ENCODE results near the gene CDC42BPB. TPM values are rescaled to one million over a fixed set of nuclear protein-coding genes. Genes with fewer than 3 reads are reported as not detected.

CDC42BPB gene
- polyA plus RNA-seq, 1 of the 3 experiments (the other 2 are of a cell fraction), result 61.6 TPM

DNA sequence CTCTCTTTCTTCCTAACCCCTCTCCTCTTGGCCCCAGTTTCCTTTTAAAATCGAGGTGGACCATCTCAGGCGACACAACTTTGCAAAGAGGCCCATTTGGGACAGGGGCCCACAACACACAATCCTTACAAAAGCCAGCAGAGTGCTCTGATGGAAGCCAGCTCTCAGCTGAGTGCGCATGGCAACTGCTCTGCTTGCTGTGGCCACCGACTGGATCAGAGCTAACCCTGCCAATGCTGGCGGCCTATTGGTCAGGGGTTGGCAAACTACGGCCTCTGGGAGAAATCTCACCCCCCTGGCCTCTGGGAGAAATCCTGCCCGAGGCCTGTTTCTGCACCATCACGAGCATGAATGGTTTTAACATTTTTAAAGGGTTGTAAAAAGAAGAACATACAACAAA, 79.9 kb downstream of the CDC42BPB start:
- no peak for DNase-seq
- no peaks in the 10 kb centered on the region for H3K27me3 ChIP-seq (ENCODE audit: insufficient read depth)
- no peaks in the 10 kb centered on the region for H3K9me3 ChIP-seq
- no peak overlapping the region for H3K4me3 ChIP-seq (ENCODE audit: low read depth in 2 of 2, low read length in 1 of 2)
- peaks cover 12% of the 10 kb centered on the region for H3F3A ChIP-seq (replicated peaks; ENCODE audit: insufficient read depth)
- peaks cover 0 to 3% of the 10 kb centered on the region in 2 experiments; a peak in 1 of 4 replicates for H3K4me1 ChIP-seq (ENCODE audit: control insufficient read depth in 1 of 2, insufficient read depth in 2 of 2, low read depth in 1 of 2, low read length in 1 of 2)
- peaks cover 52 to 58% of the 10 kb centered on the region in 2 experiments for H3K36me3 ChIP-seq (replicated peaks in 1 of 2; ENCODE audit: control insufficient read depth in 1 of 2, insufficient read depth in 2 of 2, low read length in 1 of 2)
- ChIA-PET POLR2A (no interaction called here), CTCF (interaction anchor here (0.6 kb wide), 1 partner anchor 24 kb away, joined by 4 read pairs; no protein-coding TSS in a partner anchor)
- H2AFZ ChIP-seq (ENCODE audit: low read depth), result no peak overlapping the region
- H3K27ac ChIP-seq (ENCODE audit: low read depth in 2 of 2, low read length in 1 of 2), result no peak overlapping the region
- peaks cover 4% of the 10 kb centered on the region for H4K20me1 ChIP-seq (ENCODE audit: insufficient read depth)
- H3K4me2 ChIP-seq, result no peak overlapping the region
- TF ChIP-seq, protein P1, sequence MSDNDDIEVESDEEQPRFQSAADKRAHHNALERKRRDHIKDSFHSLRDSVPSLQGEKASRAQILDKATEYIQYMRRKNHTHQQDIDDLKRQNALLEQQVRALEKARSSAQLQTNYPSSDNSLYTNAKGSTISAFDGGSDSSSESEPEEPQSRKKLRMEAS (IDR thresholded peaks at IDR 0.05; ENCODE audit: low read depth), result no peak
- TF ChIP-seq, protein P2, sequence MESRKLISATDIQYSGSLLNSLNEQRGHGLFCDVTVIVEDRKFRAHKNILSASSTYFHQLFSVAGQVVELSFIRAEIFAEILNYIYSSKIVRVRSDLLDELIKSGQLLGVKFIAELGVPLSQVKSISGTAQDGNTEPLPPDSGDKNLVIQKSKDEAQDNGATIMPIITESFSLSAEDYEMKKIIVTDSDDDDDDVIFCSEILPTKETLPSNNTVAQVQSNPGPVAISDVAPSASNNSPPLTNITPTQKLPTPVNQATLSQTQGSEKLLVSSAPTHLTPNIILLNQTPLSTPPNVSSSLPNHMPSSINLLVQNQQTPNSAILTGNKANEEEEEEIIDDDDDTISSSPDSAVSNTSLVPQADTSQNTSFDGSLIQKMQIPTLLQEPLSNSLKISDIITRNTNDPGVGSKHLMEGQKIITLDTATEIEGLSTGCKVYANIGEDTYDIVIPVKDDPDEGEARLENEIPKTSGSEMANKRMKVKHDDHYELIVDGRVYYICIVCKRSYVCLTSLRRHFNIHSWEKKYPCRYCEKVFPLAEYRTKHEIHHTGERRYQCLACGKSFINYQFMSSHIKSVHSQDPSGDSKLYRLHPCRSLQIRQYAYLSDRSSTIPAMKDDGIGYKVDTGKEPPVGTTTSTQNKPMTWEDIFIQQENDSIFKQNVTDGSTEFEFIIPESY (IDR thresholded peaks at IDR 0.05; ENCODE audit: borderline replicate concordance, low read depth), result no peak
- H3K9me2 ChIP-seq, result no peaks in the 10 kb centered on the region
- no peak overlapping the region for H3K9ac ChIP-seq
- 94% methylated on average over 8 of the region's 8 CpGs for WGBS (ENCODE audit: low lambda C conversion rate)
- H3K79me2 ChIP-seq (ENCODE audit: insufficient read depth), result no peaks in the 10 kb centered on the region

DNA sequence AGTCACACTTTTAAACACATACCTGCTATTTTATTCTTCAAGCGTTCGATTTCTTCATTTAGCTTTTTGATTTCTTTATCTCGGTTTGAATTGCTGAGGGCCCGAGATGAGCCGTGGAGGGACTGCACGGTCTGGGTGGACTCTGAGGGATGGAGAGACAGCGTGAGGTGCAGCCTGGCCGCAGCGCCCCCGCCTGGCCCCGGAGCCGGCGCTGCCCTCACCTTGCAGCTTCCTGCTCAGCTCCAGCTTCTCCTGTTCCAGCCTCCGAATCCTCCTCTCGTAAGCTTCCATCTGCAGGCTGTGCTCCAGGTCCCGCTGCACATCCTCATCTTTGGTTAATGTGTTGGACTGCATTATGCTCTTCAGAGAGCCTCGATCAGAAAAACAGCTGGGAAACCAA, 81.7 kb downstream of the CDC42BPB start:
- 96% methylated on average over 17 of the region's 17 CpGs for WGBS (ENCODE audit: low lambda C conversion rate)
- CTCF ChIA-PET, result interaction anchor here (1.1 to 1.7 kb wide), 4 partner anchors 11 to 281 kb away, joined by 3 to 6 read pairs (median 6); no protein-coding TSS in a partner anchor
- POLR2A ChIA-PET, result no interaction called here

More for the DNA sequence above, 81.7 kb downstream of the CDC42BPB start:
- Histone ChIP-seq H3K4me2 (no peak overlapping the region), H3K27ac (ENCODE audit: low read depth in 2 of 2, low read length in 1 of 2) (no peak overlapping the region), H3K9me3 (no peaks in the 10 kb centered on the region), H3K4me3 (ENCODE audit: low read depth in 2 of 2, low read length in 1 of 2) (no peak overlapping the region), H3K9me2 (no peaks in the 10 kb centered on the region), H3F3A (replicated peaks; ENCODE audit: insufficient read depth) (peaks cover 12% of the 10 kb centered on the region), H4K20me1 (ENCODE audit: insufficient read depth) (peaks cover 9% of the 10 kb centered on the region), H3K79me2 (ENCODE audit: insufficient read depth) (peaks cover 16% of the 10 kb centered on the region; the same call in 1 of the 2 replicates), H3K27me3 (ENCODE audit: insufficient read depth) (no peaks in the 10 kb centered on the region), H3K36me3 (replicated peaks in 1 of 2; ENCODE audit: control insufficient read depth in 1 of 2, insufficient read depth in 2 of 2, low read length in 1 of 2) (peaks cover 56 to 65% of the 10 kb centered on the region in 2 experiments), H3K9ac (no peak overlapping the region), H3K4me1 (ENCODE audit: control insufficient read depth in 1 of 2, insufficient read depth in 2 of 2, low read depth in 1 of 2, low read length in 1 of 2) (peaks cover 0 to 3% of the 10 kb centered on the region in 2 experiments; a peak in 1 of 4 replicates), H2AFZ (ENCODE audit: low read depth) (no peak overlapping the region)
- DNase-seq, result no peak
- no peak for TF ChIP-seq RAD21 (IDR thresholded peaks at IDR 0.05; ENCODE audit: low read length)
- no peak for TF ChIP-seq ELF1 (IDR thresholded peaks at IDR 0.05)
- TF ChIP-seq EP300 (IDR thresholded peaks at IDR 0.05; ENCODE audit: borderline replicate concordance in 1 of 2, low read depth in 1 of 2, low read length in 1 of 2), result no peak
- TF ChIP-seq YY1 (IDR thresholded peaks at IDR 0.05; ENCODE audit: low read depth), result no peak
- no peak for TF ChIP-seq RFX5 (IDR thresholded peaks at IDR 0.05; ENCODE audit: low read length)
- TF ChIP-seq MXI1 (IDR thresholded peaks at IDR 0.05; ENCODE audit: low read depth, low read length), result no peak
- no peak for TF ChIP-seq NFIC (IDR thresholded peaks at IDR 0.05; ENCODE audit: borderline replicate concordance)
- TF ChIP-seq GABPA (IDR thresholded peaks at IDR 0.05; ENCODE audit: low read depth), result no peak
- no peak for TF ChIP-seq TAF1 (IDR thresholded peaks at IDR 0.05; ENCODE audit: borderline replicate concordance, low read depth, low read length)
- TF ChIP-seq, protein P2 (IDR thresholded peaks at IDR 0.05; ENCODE audit: borderline replicate concordance, low read depth), result no peak
- TF ChIP-seq EZH2phosphoT487 (IDR thresholded peaks at IDR 0.05; ENCODE audit: borderline replicate concordance, low read depth), result no peak
- TF ChIP-seq TCF12 (IDR thresholded peaks at IDR 0.05), result no peak
- TF ChIP-seq TEAD4 (IDR thresholded peaks at IDR 0.05; ENCODE audit: borderline replicate concordance, insufficient read depth), result no peak
- no peak for TF ChIP-seq POLR2AphosphoS5 (IDR thresholded peaks at IDR 0.05; ENCODE audit: low read depth, low read length)
- no peak for TF ChIP-seq CHD2 (IDR thresholded peaks at IDR 0.05; ENCODE audit: low read length, partially characterized antibody)
- TF ChIP-seq, protein P3, sequence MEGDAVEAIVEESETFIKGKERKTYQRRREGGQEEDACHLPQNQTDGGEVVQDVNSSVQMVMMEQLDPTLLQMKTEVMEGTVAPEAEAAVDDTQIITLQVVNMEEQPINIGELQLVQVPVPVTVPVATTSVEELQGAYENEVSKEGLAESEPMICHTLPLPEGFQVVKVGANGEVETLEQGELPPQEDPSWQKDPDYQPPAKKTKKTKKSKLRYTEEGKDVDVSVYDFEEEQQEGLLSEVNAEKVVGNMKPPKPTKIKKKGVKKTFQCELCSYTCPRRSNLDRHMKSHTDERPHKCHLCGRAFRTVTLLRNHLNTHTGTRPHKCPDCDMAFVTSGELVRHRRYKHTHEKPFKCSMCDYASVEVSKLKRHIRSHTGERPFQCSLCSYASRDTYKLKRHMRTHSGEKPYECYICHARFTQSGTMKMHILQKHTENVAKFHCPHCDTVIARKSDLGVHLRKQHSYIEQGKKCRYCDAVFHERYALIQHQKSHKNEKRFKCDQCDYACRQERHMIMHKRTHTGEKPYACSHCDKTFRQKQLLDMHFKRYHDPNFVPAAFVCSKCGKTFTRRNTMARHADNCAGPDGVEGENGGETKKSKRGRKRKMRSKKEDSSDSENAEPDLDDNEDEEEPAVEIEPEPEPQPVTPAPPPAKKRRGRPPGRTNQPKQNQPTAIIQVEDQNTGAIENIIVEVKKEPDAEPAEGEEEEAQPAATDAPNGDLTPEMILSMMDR (IDR thresholded peaks at IDR 0.05), result no peak
- TF ChIP-seq, protein P4, sequence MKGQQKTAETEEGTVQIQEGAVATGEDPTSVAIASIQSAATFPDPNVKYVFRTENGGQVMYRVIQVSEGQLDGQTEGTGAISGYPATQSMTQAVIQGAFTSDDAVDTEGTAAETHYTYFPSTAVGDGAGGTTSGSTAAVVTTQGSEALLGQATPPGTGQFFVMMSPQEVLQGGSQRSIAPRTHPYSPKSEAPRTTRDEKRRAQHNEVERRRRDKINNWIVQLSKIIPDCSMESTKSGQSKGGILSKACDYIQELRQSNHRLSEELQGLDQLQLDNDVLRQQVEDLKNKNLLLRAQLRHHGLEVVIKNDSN (IDR thresholded peaks at IDR 0.05; ENCODE audit: borderline replicate concordance, low read depth), result no peak
